Ovary (tissue), 3 donors: ENCODE results near the gene HIPK3.

Source experiments
- POLR2A ChIP-seq: fragments of 450-650 bp; IDR thresholded peaks from one replicate; pipeline ENCODE4 v1.6.1; 2017; ENCODE audit warnings: antibody characterized with exemption, mild to moderate bottlenecking, moderate library complexity
- TF ChIP-seq, protein P1 (sequence below), 3 donors: fragments of 450-650 bp in 2 of 3; fragments of 200-600 bp in 1 of 3; IDR thresholded peaks; one replicate each; pipeline versions ENCODE4 v1.5.1 to v1.8.0; 2016 to 2022; ENCODE audit warnings: antibody characterized with exemption in 3 of 3, mild to moderate bottlenecking in 1 of 3
- donor health status: DM: no; HTN: no; CAD: no.

DNA sequence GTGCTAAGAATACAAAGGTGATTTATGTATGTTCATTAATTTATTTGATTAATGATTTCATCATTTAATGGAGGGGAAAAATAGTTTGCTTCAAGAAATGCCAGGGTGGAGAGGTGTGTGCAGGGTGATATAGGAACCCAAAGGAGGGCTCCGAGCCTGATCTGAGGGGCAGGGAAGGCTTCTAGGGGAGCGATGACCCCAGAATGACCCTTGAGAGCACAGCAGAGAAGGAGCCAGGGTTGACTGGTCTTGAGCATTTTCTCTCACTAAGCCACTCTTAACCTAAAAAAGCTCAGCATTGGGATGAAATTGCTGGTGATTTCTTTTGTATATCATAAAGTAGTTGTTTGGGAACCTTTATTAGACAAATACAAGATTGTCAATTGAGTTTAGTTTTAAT lies 35.1 kb downstream of the HIPK3 start:
- no peak for TF ChIP-seq POLR2A
- TF ChIP-seq, protein P1, sequence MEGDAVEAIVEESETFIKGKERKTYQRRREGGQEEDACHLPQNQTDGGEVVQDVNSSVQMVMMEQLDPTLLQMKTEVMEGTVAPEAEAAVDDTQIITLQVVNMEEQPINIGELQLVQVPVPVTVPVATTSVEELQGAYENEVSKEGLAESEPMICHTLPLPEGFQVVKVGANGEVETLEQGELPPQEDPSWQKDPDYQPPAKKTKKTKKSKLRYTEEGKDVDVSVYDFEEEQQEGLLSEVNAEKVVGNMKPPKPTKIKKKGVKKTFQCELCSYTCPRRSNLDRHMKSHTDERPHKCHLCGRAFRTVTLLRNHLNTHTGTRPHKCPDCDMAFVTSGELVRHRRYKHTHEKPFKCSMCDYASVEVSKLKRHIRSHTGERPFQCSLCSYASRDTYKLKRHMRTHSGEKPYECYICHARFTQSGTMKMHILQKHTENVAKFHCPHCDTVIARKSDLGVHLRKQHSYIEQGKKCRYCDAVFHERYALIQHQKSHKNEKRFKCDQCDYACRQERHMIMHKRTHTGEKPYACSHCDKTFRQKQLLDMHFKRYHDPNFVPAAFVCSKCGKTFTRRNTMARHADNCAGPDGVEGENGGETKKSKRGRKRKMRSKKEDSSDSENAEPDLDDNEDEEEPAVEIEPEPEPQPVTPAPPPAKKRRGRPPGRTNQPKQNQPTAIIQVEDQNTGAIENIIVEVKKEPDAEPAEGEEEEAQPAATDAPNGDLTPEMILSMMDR (IDR thresholded peaks at IDR 0.05): no peak
